Erythroblast (primary cell): Measurements from ENCODE around the gene CELF3.

Experiments
- DNase-seq, 2 experiments: peaks; one replicate each; lab custom pipeline; 2025; lab: John Stamatoyannopoulos, UW
- GATA1 ChIP-seq: IDR thresholded peaks from 2 replicates; pipeline ENCODE4 v1.6.1; 2011; ENCODE audit warnings: low read depth, mild to moderate bottlenecking, control low read depth, low read length, moderate library complexity
- POLR2A ChIP-seq: IDR thresholded peaks from 2 replicates; pipeline ENCODE4 v1.6.1; 2011; ENCODE audit warnings: mild to moderate bottlenecking, low read length

CELF3 gene

GRCh38 chr1:151661751-151662150, 54.9 kb downstream of the CELF3 start:
- TF ChIP-seq GATA1 (no peak), POLR2A (no peak)
- DNase-seq: no peak

- DNase-seq: no peak
- TF ChIP-seq GATA1 (no peak), POLR2A (no peak)
These were observed 61.2 kb downstream of the CELF3 start for GRCh38 chr1:151655371-151655770.

- DNase-seq: no peak
- no peak for TF ChIP-seq POLR2A
- TF ChIP-seq GATA1: no peak
These were observed 63.2 kb downstream of the CELF3 start for GRCh38 chr1:151653397-151653796.
